ENCODE results near the gene THRB. TPM values are rescaled to one million over a fixed set of nuclear protein-coding genes. Genes with fewer than 3 reads are reported as not detected.

Gene THRB
- total and polyA plus RNA-seq, 2 donors (not counting 3 experiments of a cell fraction or from before 2014, with no cell fraction given) = 0.06 TPM; not detected in 1

GRCh38 chr3:24123596-24123995, 371.1 kb downstream of the THRB start:
- CTCF ChIA-PET = no interaction called here
- Histone ChIP-seq H3K9ac (replicated peaks; ENCODE audit: extremely low read depth, insufficient read depth, low read length) (no peak overlapping the region), H3K36me3 (ENCODE audit: control insufficient read depth in 2 of 2, extremely low read depth in 1 of 2, insufficient read depth in 2 of 2, low read length in 2 of 2) (no peaks in the 10 kb centered on the region), H3K9me3 (replicated peaks; ENCODE audit: control insufficient read depth, insufficient read depth, low read length) (no peaks in the 10 kb centered on the region), H3K27ac (ENCODE audit: insufficient read depth, low read depth, low read length) (no peak overlapping the region), H3K9me1 (replicated peaks; ENCODE audit: control insufficient read depth, extremely low read depth, insufficient read depth, low read length) (no peaks in the 10 kb centered on the region), H3K4me3 (replicated peaks in 1 of 3; ENCODE audit: insufficient read depth in 1 of 3, low read depth in 1 of 3, low read length in 3 of 3) (no peak overlapping the region), H3K4me1 (ENCODE audit: control insufficient read depth, extremely low read depth, insufficient read depth, low read length) (no peaks in the 10 kb centered on the region), H4K20me1 (replicated peaks; ENCODE audit: control insufficient read depth, extremely low read depth, insufficient read depth, low read length) (no peaks in the 10 kb centered on the region), H2AFZ (ENCODE audit: low read depth, low read length) (no peak overlapping the region), H3K79me2 (ENCODE audit: control insufficient read depth, insufficient read depth, low read length) (no peaks in the 10 kb centered on the region), H3K27me3 (ENCODE audit: control insufficient read depth in 2 of 2, insufficient read depth in 2 of 2, low read length in 2 of 2) (no peaks in the 10 kb centered on the region), H3K4me2 (ENCODE audit: insufficient read depth, low read length) (no peak overlapping the region)
- DNase-seq (ENCODE audit: low read depth, low spot score) = no peak
- intact Hi-C loops (cut with micrococcal nuclease) (no loop called here), dilution Hi-C loops (cut with MboI; ENCODE audit: extremely low pct_ligation_motif_present, low sequenced_read_pairs) (no loop called here)
- POLR2A ChIA-PET = no interaction called here
- BruUV-seq (replicated peaks) = no TSS peak
- TF ChIP-seq CTCF (IDR thresholded peaks at IDR 0.05; ENCODE audit: extremely low read depth in 1 of 2, insufficient read depth in 1 of 2, low read depth in 1 of 2, low read length in 2 of 2) = no peak
- TF ChIP-seq POLR2A (IDR thresholded peaks at IDR 0.05; ENCODE audit: low read depth, low read length) = no peak
- TF ChIP-seq JUN (IDR thresholded peaks at IDR 0.05; ENCODE audit: borderline replicate concordance, insufficient read depth, insufficient read length, low read depth) = no peak
- no peak for FAIRE-seq

GRCh38 chr3:24120434-24120833, 374.2 kb downstream of the THRB start:
- no peaks in the 10 kb centered on the region for H3K79me2 ChIP-seq (ENCODE audit: control insufficient read depth, insufficient read depth, low read length)
- no peaks in the 10 kb centered on the region for H3K36me3 ChIP-seq (ENCODE audit: control insufficient read depth in 2 of 2, extremely low read depth in 1 of 2, insufficient read depth in 2 of 2, low read length in 2 of 2)
- H3K27me3 ChIP-seq (ENCODE audit: control insufficient read depth in 2 of 2, insufficient read depth in 2 of 2, low read length in 2 of 2) = no peaks in the 10 kb centered on the region
- H3K9me1 ChIP-seq (replicated peaks; ENCODE audit: control insufficient read depth, extremely low read depth, insufficient read depth, low read length) = no peaks in the 10 kb centered on the region
- dilution Hi-C loops (cut with MboI; ENCODE audit: extremely low pct_ligation_motif_present, low sequenced_read_pairs) = no loop called here
- BruUV-seq (replicated peaks) = no TSS peak
- H3K4me1 ChIP-seq (ENCODE audit: control insufficient read depth, extremely low read depth, insufficient read depth, low read length) = no peaks in the 10 kb centered on the region
- POLR2A ChIA-PET = no interaction called here
- intact Hi-C loops (cut with micrococcal nuclease) = no loop called here
- H3K4me3 ChIP-seq (replicated peaks in 1 of 3; ENCODE audit: insufficient read depth in 1 of 3, low read depth in 1 of 3, low read length in 3 of 3) = no peak overlapping the region
- no peaks in the 10 kb centered on the region for H4K20me1 ChIP-seq (replicated peaks; ENCODE audit: control insufficient read depth, extremely low read depth, insufficient read depth, low read length)
- no peak for FAIRE-seq
- no peak overlapping the region for H3K4me2 ChIP-seq (ENCODE audit: insufficient read depth, low read length)
- H3K27ac ChIP-seq (ENCODE audit: insufficient read depth, low read depth, low read length) = no peak overlapping the region
- TF ChIP-seq JUN (IDR thresholded peaks at IDR 0.05; ENCODE audit: borderline replicate concordance, insufficient read depth, insufficient read length, low read depth) (no peak), FOS (IDR thresholded peaks at IDR 0.05; ENCODE audit: borderline replicate concordance, insufficient read depth, low read length) (no peak), CTCF (IDR thresholded peaks at IDR 0.05; ENCODE audit: extremely low read depth in 1 of 2, insufficient read depth in 1 of 2, low read depth in 1 of 2, low read length in 2 of 2) (no peak), GATA2 (IDR thresholded peaks at IDR 0.05; ENCODE audit: insufficient read depth, insufficient read length, low read depth, low read length) (no peak), EZH2 (IDR thresholded peaks at IDR 0.05; ENCODE audit: borderline replicate concordance, low read depth, low read length, severe bottlenecking) (no peak), POLR2AphosphoS5 (IDR thresholded peaks at IDR 0.05; ENCODE audit: insufficient read depth, low read depth, low read length) (no peak), MYC (IDR thresholded peaks at IDR 0.05; ENCODE audit: low read depth, low read length) (no peak), POLR2A (IDR thresholded peaks at IDR 0.05; ENCODE audit: low read depth, low read length) (no peak), MAX (IDR thresholded peaks at IDR 0.05; ENCODE audit: insufficient read depth, insufficient read length) (no peak)
- no peak overlapping the region for H3K9ac ChIP-seq (replicated peaks; ENCODE audit: extremely low read depth, insufficient read depth, low read length)
- H3K9me3 ChIP-seq (replicated peaks; ENCODE audit: control insufficient read depth, insufficient read depth, low read length) = no peaks in the 10 kb centered on the region
- CTCF ChIA-PET = no interaction called here
- H2AFZ ChIP-seq (ENCODE audit: low read depth, low read length) = no peak overlapping the region
- no peak for DNase-seq (ENCODE audit: low read depth, low spot score)

Data from endothelial cell of umbilical vein (primary cell).